ENCODE data around the gene PDCD10.

PDCD10 gene

GRCh38 chr3:167716920-167717319 is 17.8 kb downstream of the PDCD10 start:
- TF ChIP-seq, protein P1, sequence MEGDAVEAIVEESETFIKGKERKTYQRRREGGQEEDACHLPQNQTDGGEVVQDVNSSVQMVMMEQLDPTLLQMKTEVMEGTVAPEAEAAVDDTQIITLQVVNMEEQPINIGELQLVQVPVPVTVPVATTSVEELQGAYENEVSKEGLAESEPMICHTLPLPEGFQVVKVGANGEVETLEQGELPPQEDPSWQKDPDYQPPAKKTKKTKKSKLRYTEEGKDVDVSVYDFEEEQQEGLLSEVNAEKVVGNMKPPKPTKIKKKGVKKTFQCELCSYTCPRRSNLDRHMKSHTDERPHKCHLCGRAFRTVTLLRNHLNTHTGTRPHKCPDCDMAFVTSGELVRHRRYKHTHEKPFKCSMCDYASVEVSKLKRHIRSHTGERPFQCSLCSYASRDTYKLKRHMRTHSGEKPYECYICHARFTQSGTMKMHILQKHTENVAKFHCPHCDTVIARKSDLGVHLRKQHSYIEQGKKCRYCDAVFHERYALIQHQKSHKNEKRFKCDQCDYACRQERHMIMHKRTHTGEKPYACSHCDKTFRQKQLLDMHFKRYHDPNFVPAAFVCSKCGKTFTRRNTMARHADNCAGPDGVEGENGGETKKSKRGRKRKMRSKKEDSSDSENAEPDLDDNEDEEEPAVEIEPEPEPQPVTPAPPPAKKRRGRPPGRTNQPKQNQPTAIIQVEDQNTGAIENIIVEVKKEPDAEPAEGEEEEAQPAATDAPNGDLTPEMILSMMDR (IDR thresholded peaks at IDR 0.05; ENCODE audit: control insufficient read depth, insufficient read depth, low read depth, low read length, missing control alignments), result no peak
- no peak overlapping the region for H3K4me3 ChIP-seq (ENCODE audit: control insufficient read depth, low read depth, low read length)
- DNase-seq (ENCODE audit: low read depth), result no peak

DNA sequence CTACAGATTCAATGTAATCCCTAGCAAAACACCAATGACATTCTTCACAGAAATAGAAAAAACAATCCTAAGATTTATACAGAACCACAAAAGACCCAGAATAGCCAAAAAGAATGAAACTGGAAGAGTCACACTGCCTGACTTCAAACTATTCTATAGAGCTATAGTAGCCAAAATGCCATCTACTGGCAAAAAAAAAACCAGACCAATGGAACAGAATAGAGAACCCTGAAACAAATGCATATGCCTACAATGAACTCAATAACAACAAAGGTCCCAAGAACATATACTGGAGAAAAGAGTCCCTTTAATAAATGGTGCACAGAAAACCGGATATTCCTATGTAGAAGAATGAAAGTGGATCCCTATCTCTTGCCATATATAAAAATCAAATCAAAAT is 19.8 kb downstream of the PDCD10 start:
- H3K4me3 ChIP-seq (ENCODE audit: control insufficient read depth, low read depth, low read length), result no peak overlapping the region
- no peak for DNase-seq (ENCODE audit: low read depth)
- TF ChIP-seq, protein P1 (IDR thresholded peaks at IDR 0.05; ENCODE audit: control insufficient read depth, insufficient read depth, low read depth, low read length, missing control alignments), result no peak

- TF ChIP-seq, protein P1 (IDR thresholded peaks at IDR 0.05; ENCODE audit: control insufficient read depth, insufficient read depth, low read depth, low read length, missing control alignments), result no peak
- H3K4me3 ChIP-seq (ENCODE audit: control insufficient read depth, low read depth, low read length), result no peak overlapping the region
- no peak for DNase-seq (ENCODE audit: low read depth)
These were observed 22.2 kb downstream of the PDCD10 start for GRCh38 chr3:167712445-167712844.

DNA sequence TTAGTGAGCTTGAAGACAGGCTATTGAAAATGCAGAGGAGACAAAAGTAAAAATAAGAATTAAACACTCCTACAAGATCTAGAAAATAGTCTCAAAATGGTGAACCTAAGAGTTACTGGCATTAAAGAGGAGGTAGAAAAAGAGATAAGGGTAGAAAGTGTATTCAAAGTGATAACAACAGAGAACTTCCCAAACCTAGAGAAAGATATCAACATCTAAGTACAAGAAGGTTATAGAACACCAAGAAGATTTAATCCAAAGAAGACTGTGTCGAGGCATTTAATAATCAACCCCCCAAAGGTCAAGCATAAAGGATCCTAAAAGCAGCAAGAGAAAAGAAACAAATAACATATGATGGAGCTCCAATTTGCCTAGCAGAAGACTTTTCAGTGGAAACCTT is 23.3 kb downstream of the PDCD10 start:
- no peak overlapping the region for H3K4me3 ChIP-seq (ENCODE audit: control insufficient read depth, low read depth, low read length)
- DNase-seq (ENCODE audit: low read depth), result no peak
- TF ChIP-seq, protein P1 (IDR thresholded peaks at IDR 0.05; ENCODE audit: control insufficient read depth, insufficient read depth, low read depth, low read length, missing control alignments), result no peak

DNA sequence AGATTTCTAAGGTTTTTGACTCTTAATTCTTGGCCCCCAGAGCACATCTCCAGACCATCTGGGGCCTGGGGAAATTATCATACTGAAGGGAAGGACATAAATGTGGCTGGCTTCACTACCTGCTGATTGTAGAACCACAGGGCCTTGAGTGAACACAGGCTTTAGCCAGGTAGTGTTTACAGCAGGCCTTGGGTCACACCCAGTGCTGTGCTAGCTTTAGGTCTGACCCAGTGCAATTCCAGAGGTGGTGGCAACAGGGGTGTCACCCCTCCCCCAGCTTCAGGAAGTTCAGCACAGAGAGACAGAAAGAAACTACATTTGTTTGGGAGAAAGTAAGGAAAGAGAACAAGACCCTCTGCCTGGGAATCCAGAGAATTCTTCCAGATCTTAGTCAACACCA is 24.1 kb downstream of the PDCD10 start:
- TF ChIP-seq, protein P1 (IDR thresholded peaks at IDR 0.05; ENCODE audit: control insufficient read depth, insufficient read depth, low read depth, low read length, missing control alignments), result no peak
- H3K4me3 ChIP-seq (ENCODE audit: control insufficient read depth, low read depth, low read length), result no peak overlapping the region
- no peak for DNase-seq (ENCODE audit: low read depth)

- DNase-seq (ENCODE audit: low read depth), result no peak
- no peak overlapping the region for H3K4me3 ChIP-seq (ENCODE audit: control insufficient read depth, low read depth, low read length)
- TF ChIP-seq, protein P1 (IDR thresholded peaks at IDR 0.05; ENCODE audit: control insufficient read depth, insufficient read depth, low read depth, low read length, missing control alignments), result no peak
These were observed 25.0 kb downstream of the PDCD10 start for GRCh38 chr3:167709690-167710089.

DNA sequence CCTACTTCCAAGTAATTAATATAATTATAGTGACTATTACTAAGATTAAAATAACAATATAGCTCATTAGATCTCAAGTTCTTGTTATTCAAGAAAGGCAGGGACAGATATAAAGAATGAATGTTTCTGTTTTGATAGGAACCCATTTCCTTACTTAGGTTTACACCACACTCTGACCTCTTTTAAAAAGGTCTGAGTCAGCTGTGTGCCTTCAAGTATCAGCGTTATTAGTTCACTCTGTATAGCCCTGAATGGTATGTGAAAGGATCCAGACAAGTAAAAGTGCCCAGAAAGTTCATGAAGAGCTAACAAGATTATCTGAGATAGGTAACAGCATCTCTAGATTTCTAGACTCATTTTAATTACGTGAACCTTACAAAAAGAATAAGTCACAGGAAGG is 28.9 kb downstream of the PDCD10 start:
- no peak for DNase-seq (ENCODE audit: low read depth)
- TF ChIP-seq, protein P1 (IDR thresholded peaks at IDR 0.05; ENCODE audit: control insufficient read depth, insufficient read depth, low read depth, low read length, missing control alignments), result no peak
- H3K4me3 ChIP-seq (ENCODE audit: control insufficient read depth, low read depth, low read length), result no peak overlapping the region

Measured in AG09309 (cell line).